K562 treated with DMSO at 1 percent for 4 hours (cell line): Measurements from ENCODE around the gene SMIM33. TPM values are rescaled to one million over a fixed set of nuclear protein-coding genes. Genes with fewer than 3 reads are reported as not detected.

Source experiments
- total RNA-seq: library from RNA; unstranded; fragments of 300-600 nt; gene quantifications from 2 replicates; pipeline ENCODE4 v1.2.3, GENCODE V29; 2022; ENCODE audit not compliant: insufficient read depth

Gene SMIM33
- total RNA-seq, result not detected in 2 replicates

GRCh38 chr5:139470821-139471300 lies at the start of gene SMIM33:
SMIM33 (plus strand) TSS chr5:139471004; CDS start chr5:139471122, 118 bp downstream.

DNA sequence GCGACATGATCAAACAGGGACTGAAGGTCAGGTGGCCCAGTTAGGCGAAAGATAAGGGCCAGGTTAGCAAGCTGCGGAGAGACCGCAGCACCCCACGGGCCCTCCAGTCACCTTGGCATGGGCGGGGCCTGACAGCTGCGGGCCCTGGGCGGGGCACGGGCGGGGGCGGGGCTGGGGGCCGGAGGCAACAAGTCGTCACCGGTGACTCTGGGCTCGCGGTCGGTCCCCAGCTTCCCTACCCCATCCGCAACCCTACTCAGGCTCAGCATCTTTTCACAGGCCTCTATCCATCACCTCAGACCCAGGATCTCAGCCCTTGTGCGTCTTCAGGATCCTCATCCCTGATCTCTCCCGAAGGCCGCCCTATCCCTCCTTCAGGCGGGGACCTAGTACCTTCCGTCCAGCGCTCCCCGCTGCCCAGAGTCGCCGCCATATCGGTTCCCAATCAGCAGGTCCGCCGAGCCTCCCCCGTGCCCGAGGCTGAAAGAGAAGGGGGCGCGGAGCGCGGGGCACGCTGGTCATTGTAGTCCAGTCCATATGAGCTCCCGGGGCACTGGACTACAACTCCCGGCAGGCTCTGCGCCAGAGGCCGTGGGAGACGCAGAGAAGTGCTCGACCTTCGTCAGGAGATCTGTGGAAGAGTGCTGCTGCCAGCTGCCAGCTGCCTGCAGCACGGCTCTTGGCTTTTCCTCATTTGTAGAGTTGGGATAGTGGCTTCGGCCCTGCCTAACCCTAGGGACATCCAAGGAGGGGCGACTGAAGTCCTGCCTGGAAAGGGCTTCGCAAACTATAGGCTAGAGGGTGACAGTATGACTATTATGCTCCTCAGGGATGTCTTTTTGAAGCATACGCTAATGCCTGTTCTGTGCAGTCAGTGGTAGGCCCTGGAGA lies 31.5 kb upstream of the SMIM33 start, which contains the start of gene DNAJC18:
Gene DNAJC18, minus strand, starts transcription at position 513 of the 891 bp plus-strand sequence. Its CDS starts 80 bp downstream, at position 433.

DNA sequence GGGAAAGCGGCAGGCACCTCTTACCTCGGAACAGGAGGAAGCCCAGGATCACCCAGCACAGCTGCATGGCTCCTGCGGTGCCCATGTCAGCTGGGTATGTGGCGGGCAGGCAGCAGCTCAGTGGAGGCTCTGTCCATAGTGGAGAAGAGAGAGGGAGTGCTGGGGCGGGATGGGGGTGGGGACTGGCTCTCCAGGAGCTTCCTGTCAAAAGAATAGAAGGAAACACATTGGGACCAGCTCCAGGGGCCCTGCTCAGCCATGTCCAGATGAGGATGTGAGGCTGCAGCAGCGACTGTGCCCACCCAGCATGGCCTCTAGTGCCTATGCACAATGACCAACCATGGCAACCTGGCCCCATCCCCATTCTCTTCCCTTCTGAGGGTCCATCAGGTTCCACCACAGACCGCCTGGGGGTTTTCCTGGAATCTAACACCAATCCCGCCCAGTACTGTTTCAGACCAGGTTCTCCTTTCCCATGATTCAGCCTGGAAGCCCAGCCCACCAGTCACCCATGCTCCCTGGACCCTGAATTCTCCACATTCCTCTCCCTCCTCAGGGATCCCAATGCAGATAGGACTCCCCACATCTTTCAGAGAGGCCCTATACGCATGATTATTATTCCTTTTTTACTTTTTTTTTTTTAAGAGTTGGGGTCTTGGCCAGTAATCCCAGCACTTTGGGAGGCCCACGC lies 8.1 kb upstream of the SMIM33 start, which contains the start of gene ECSCR:
Gene ECSCR, minus strand, starts transcription at position 158 of the 691 bp plus-strand sequence. Its CDS starts 73 bp downstream, at position 85.

GRCh38 chr5:139482050-139482889 lies 11.5 kb downstream of the SMIM33 start, which contains the start of gene STING1:
STING1 (minus strand) TSS chr5:139482758; CDS start chr5:139481704, 1,054 bp downstream.

Other genes with a start within 250 kb of the SMIM33 start
- gene MATR3, start 177.3 kb upstream of the SMIM33 start, total RNA-seq, result 130 and 131 TPM in 2 replicates
- 134 and 135 TPM in 2 replicates for gene PAIP2, start 129.2 kb upstream of the SMIM33 start, total RNA-seq
- 0.44 TPM in 1 of 2 replicates, not detected in the other for gene SLC23A1, start 87.7 kb upstream of the SMIM33 start, total RNA-seq
- 1.2 TPM in 1 of 2 replicates, not detected in the other for gene MZB1, start 81.1 kb upstream of the SMIM33 start, total RNA-seq
- 2.4 and 3.0 TPM in 2 replicates for gene PROB1, start 75.9 kb upstream of the SMIM33 start, total RNA-seq
- 7.4 and 7.8 TPM in 2 replicates for gene SPATA24, start 66.9 kb upstream of the SMIM33 start, total RNA-seq
- 1.7 and 3.1 TPM in 2 replicates for gene DNAJC18, start 31.5 kb upstream of the SMIM33 start, total RNA-seq
- not detected in 2 replicates for gene ECSCR, start 8.3 kb upstream of the SMIM33 start, total RNA-seq
- gene STING1, start 11.8 kb downstream of the SMIM33 start, total RNA-seq, result 106 and 131 TPM in 2 replicates
- gene UBE2D2, start 90.3 kb downstream of the SMIM33 start, total RNA-seq, result 109 and 116 TPM in 2 replicates
- 55.0 and 60.3 TPM in 2 replicates for gene CXXC5, start 177.3 kb downstream of the SMIM33 start, total RNA-seq